DMS79 (cell line): ENCODE results near the gene DNASE1L3.
"Not testable (repeated sequence)": the region's sequence is repeated elsewhere in the genome, so short reads cannot be mapped to it uniquely, and the experiment has no call there.

Source experiments
- DNase-seq: peaks from one replicate; lab custom pipeline; 2025; lab: John Stamatoyannopoulos, UW

DNASE1L3 gene

DNA sequence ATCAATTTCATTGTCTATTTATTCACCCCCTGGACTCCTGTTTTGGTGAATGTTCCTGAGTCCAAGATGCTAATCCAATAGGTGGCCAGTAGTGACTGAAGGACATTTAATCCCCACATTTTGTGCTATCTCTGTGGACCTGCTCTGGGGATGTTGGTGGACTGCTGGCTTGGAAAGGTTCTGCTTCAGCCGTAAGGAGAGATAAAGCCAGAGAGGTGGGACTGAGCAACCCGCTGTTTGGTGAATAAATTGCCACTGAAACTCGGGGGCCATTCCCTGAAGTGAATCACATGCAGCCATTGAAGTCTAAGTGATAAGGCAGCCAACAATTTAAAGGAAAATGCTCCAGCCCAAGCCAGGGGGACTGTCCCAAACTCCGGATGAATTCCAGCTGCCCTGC, 25.2 kb upstream of the DNASE1L3 start:
- no peak for DNase-seq

DNA sequence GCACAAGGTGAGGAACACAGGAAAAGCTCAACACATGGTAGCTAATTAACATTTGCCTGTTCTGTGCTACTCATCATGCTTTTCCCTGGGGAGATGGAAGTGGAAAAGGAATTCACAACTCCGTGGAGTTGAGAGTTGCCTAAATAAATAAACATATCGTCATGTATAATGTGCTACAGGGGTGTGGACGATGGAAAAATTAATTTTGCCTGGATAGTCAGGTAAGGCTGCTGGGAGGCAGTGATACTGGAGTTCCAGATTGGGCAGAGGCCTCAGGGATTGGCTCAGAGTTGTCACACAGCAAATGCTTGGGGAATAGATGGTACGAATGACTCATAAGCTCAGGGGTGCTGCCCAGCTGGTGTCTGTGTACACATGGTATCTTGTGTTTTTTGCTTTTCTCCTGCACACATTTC, 23.8 kb upstream of the DNASE1L3 start:
- DNase-seq = no peak

DNA sequence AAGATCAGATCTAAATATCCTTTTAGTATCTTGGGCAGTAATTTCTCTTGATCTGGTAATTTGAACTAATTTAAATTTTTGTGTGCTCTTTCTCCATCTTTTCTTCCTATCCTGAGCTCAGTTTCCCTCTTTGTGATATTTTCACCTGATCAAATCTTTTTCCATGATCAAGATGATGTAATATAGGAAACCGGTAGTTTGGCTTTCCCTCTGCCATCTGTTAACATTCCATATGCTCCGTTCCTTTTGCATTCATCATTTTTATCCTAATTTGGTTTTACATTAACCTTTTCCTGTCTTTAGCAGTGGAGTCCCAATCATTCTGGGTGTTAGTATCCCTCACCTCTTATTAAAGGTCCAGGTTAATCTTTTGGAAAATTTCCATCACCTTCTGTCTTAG, 20.9 kb upstream of the DNASE1L3 start:
- no peak for DNase-seq

DNA sequence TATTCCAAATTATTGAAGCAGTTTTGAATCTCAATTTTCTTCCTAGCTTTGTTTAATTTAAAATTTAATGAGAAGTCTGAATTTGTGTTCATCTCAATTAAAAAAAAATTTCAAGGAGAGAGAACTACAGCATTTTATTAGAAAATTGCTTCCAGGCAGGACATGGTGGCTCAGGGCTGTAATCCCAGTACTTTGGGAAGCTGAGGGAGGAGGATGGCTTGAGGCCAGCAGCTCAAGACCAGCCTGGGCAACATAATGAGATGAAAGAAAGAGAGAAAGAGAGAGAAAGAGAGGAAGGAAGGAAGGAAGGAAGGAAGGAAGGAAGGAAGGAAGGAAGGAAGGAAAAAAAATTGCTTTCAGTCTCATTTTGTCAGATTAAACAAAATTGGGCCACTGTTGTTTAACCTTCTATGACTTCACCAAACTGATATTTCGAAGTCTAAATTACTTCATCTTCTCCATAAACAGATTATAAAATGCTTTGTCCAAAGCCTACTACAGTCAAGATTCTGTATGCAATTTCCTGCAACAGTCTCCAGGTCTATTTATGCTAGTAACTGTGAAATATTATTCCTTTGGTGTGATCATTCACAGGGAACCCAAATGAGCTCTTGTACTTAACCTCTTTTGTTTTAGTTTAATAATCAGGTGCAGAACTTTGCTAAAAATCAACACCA, 20.2 kb upstream of the DNASE1L3 start:
- DNase-seq = no peak

DNA sequence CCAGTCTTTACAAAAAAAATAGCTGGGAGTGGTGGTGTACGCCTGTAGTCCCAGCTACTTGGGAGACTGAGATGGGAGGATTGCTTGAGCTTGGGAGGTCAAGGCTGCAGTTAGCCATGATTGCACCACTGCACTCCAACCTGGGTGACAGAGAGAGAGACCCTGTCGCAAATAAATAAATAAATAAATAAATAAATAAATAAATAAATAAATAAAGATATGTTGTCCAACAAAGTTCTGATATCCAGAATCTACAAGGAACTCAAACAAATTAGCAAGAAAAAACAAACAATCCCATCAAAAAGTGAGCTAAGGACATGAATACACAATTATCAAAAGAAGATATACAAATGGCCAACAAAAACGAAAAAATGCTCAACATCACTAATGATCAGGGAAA, 17.2 kb upstream of the DNASE1L3 start:
- not testable (repeated sequence) for DNase-seq

DNA sequence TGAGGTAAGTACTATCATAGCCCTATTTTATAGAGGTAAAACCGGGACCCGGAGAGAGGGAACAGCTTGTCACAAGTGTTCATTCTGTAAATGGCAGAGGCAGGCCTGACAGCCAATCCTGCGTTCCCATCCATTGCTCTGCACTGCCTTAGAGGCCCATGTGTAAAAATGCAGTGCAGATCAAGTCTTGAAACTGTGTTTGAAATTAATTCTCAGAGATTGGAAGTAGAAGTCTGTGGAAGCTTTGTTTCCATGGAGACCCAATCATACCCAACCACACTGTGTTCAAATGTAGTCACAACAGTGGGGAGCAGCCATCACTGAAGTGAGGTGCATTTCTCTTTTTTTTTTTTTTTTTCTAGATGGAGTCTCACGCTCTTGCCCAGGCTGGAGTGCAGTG, 13.1 kb upstream of the DNASE1L3 start:
- DNase-seq = no peak

DNA sequence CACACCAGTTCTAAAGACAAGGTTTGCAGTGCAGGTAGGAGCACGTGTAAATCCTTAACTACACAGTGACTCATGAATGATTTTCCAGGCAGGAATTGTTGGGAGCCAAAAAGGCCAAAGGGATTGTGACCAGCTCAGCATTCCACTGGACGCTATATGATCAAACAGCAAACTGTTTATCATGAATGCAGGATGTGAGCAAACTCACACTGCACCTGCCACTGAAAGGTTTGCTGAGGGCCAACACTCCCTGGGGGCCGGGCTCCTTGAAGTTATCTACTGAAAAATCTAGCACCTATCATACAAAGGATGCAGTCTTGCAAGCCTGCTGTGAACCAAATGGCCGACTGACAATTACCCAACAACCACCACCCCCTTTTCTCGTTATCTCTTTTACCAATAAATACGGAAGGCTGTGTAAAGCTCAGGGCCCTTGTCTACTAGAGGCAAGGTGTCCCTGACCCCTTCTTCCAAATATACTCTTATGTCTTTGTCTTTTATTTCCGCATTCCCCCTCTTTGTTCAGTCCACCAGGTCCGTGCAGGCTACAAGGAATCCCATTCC, 11.5 kb upstream of the DNASE1L3 start:
- no peak for DNase-seq

DNA sequence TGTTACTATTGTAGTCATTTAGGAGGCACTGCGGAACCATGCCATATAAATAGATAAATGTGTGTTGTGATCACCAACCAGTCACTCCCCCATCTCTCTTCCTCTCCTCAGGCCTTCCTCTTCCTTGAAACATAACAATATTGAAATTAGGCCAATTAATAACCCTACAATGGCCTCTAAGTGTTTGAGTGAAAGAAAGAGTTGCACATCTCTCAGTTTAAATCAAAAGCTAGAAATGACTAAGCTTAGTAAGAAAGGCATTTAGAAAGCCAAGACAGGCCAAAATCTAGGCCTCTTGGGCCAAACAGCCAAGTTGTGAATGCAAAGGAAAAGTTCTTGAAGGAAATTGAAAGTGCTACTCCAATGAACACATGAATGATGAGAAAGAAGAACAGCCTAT, 8.1 kb upstream of the DNASE1L3 start:
- DNase-seq = no peak

DNA sequence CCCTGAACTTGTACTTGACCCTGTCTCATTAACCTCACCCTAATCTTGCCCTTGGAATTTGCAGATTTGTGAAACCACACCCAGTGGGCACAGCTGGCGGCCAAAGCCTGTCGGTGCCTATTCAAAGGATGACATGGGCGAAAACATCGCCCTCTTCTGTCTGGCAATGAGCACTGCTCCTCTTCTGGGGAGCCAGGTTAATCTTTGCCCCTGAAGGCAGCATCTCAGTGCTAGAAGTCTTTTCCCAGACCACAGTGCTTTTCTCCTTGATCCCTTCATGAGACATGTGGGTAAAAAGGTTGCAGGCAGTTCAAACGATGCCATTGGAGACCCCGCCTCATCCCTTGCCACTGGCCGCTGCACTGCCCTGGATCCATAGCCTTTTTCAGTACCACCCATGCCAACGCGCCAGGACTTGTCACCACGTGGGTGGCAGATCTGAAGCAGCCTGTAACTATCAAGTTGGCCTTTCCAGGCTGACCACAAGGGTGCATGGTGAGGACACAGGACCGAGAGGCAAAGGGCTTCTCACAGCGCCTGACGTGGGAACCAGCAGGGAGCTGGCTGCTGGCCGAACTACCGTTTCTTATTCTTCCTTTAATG, 6.5 kb upstream of the DNASE1L3 start:
- no peak for DNase-seq

DNA sequence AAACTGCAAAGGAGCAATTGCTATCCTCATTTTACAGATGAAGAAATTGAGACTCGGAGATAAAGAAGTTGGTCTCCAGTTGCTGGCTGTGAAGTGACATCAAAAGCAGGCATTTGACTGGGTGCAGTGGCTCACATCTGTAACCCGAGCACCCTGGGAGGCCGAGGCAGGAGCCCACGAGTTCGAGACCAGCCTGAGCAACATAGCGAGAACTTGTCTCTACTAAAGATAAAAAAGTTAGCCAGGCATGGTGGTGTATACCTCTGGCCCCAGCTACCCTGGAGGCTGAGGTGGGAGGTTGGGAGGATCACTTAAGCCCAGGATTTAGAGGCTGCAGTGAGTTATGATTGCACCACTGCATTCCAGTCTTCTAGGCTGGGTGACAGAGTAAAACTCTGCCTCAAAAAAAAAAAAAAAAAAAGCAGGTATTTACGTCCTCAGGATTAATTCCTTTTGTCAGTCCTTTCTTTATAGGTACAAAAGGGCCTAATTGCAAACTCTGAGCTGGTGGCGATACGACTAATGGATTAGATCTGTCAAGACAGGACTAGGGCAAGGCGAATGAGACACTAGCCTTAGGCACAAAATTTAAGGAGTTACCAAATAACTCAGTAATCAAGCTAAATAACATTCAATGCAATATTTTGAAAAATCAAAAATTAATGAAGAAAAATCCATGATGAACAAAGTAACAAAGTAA, 5.9 kb upstream of the DNASE1L3 start:
- no peak for DNase-seq

DNA sequence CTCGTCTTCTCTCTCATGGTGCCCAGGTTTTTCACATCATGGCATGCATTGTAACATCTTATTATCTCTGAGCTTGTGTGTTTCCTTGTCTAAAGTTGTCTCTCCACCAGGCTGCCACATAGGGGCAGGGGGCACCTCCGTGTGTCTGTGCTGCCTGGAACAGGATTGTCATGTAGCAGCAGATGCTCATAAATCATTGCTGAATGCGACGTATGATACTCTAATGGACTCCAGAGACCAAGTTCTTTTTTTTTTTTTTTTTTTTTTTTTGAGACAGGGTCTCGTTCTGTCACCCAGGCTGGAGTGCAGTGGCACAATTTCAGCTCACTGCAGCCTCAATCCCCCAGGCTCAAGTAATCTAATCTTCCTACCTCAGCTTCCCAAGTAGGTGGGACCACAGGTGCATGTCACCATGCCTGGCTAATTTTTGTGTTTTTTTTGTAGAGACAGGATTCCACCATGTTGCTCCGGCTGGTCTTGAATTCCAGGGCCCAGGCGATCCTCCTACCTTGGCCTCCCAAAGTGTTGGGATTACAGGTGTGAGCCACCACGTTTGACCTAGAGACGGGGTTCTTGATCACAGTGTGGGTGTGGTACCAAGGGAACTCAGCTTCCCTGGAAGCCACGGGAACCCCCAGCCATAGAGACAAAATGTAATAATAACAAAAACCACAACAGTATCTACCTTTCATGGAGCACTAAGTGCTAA, 4.7 kb upstream of the DNASE1L3 start:
- DNase-seq = no peak

DNA sequence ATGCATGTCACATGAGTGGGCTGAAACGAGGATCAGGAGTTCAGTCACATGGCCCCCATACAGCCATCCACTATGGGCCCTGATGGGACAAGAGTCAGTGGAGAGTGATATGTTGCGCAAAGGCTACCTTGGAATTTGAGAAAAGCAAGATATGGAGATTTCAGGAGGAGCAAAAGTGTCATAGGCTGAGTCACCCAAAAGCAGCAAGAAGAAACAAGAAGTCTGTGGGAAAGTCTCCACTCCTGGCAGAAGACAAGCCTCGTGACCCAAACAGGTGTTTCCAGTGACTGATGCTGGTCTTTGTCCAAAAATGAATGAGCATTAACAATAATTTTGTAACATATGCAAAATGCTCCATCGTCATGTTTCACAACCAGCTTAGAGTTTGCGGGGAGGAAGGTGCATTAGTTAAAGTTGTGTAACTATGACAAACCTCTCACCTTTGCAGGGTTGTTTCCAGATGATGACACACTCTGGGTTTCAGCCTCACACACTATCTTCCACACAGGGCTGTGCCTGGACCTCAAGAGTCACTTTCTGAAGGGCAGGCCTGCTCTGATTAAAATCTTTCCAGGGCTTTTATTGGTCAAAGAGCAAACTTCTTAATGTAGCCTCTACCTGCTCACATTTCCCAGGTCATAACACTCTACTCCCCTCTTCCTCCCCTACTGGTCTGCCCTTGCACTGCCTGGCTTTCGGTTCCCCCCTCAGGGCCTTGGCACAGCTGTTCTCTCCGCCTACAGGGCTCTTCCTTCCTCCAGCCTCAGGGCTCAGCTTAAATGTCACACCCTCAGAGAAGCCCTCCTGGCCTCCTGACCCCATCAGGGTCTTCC, 3.9 kb upstream of the DNASE1L3 start:
- no peak for DNase-seq

DNA sequence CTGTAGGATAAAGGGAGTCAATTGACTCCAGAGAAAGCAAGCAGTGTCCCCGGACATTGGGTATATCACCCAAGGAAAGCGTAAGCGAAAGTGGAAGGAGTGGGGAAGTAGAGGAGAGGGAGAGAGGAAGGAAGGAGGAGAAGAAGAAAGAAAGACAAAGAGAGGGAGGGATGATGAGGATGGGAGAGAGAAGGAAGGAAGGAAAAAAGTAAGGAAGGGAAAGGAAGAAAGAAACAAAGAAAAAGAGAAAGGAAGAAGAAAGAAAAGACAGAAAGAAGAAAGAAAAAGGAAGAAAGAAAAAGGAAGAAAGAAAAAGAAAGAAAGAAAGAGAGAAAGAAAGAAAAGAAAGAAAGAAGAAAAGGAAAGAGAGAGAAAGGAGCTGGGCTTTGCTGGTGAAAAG, 839 bp downstream of the DNASE1L3 start:
- no peak for DNase-seq

DNA sequence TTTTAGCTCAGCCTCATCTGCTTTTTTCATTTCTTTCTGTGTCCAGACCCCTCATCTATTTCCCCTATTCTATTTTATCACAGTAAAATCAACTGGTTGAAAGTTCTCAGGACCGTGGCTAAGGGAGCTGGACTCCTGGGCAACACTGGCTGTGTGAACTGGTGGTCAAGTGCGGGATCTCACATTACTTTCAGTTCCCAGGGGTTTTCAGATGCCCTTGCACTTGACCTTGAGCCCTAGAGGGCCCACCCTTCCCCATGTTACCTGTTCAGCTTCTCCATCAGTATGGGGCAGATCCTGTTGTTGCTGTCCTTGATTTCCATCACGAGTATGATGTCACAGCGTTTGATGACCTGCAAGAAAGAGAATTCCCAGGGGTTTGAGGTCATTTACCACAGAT, 2.8 kb downstream of the DNASE1L3 start:
- DNase-seq = no peak

DNA sequence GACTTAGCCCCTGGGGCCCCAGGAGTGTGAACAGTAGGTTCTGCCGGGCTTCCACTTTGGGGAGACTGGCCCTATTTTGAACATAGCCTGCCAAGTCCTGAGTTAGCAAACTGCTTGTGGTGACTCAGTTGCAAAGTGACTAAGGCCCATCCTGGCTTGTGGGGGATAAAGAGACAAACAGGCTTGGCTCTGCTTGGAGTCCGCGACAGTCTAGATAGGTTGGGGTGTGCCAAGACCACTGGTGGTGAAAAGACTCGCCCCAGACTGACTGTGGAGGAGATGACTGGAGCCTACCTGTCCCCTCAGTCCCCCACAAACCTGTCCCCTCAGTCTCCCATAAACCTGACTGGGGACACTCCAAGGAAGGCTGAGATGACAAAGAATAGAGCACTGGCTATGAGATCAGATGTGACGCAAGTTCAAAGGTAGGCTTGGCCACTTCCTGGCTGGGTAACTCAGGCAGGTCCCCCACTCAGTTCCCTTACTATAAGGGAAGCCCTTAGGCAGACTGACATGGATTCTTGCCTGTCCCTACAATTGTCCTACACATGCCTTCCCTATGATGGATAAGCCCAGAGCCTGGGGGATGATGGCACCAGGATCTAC, 4.3 kb downstream of the DNASE1L3 start:
- no peak for DNase-seq

DNA sequence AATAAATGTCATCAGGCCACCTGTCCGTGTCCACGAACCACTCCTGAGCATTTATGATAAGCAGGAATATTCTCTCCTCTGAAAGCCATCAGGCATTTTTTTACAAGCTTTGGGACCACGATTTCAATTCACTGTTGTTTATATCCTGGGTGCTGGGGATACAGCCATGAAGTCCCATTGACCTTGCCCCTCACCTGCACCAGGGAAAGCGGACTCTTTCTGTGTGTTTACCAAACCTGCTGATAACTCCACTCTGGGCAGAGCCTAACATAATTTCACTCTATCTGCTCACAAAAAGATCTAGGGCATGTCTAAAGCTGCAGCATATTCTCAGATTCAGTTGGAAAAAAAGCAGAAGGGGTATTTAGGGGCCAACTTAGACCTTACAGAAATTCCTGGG, 4.8 kb downstream of the DNASE1L3 start:
- DNase-seq = no peak

DNA sequence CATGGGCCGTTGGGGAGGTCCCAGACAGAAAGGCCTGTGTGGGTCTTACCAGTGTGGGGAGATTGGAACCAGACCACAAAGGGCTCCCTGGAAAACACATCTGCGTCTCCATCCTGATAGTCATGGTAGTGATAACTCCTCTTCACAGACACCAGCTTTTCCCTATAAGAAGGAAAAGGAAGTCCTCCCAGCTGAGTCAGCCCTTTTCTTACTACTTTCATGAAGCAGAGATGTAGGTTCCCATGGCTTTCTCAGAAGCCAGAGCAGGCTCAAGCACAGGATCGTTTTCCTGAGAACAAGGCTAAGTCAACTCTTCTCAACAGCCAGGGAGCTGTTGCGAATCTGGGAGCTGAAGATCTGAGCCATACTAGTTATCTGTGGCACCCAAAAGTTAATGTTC, 6.1 kb downstream of the DNASE1L3 start:
- no peak for DNase-seq

DNA sequence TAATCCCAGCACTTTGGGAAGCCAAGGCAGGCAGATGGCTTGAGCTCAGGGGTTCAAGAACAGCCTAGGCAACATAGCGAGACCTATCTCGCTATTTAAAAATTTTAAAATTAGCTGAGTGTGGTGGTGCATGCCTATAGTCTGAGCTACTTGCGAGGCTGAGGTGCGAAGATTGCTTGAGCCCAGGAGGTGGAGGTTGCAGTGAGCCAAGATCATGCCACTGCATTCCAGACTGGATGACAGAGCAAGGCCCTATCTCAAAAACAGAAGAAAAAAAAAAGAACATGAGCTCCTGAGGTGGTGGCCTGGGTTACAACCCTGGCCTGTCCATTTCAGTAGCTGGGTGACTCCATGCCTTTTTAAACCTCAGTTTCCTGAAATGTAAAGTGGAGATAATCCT, 7.2 kb downstream of the DNASE1L3 start:
- no peak for DNase-seq

DNA sequence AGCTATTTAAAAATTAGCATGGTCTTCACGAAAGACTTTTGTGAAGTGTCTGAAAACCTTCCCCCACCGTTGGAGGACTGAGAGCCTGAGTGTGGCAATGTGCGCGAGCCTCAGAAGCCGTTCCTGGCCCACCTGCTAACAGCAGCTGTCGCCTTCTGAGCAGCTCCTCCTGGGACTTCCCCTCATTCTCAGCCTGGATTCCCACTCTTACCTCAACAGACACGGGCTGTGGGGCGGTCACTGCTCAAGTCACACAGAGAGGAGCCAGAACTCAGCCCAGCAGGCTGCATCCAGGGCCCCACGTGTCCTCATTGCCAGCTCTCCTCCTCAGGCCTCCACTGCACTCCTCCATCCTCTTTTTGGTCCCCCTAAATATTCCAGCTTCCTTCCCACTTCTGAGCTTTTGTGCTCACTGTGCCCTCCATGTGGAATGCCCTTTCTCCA, 7.8 kb downstream of the DNASE1L3 start:
- no peak for DNase-seq

DNA sequence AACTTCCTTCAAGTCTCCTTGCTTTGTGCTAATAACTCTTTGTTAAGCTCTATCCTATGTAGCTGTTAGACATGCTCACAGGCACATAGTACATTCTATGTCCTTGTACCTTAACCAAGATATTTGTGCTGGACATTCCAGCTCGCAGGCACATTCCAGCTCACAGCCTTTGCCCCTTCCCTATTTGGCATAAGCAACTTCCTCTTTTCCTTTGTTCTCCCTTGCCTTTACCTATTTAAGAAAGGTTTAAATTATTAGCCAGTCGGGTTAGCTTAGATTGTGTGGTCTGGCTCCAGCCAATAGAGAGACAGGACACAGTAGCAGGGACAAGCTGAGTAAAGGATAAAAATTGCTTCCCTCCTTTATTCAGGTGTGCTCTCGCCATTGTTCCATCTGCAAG, 9.3 kb downstream of the DNASE1L3 start:
- not testable (repeated sequence) for DNase-seq

DNA sequence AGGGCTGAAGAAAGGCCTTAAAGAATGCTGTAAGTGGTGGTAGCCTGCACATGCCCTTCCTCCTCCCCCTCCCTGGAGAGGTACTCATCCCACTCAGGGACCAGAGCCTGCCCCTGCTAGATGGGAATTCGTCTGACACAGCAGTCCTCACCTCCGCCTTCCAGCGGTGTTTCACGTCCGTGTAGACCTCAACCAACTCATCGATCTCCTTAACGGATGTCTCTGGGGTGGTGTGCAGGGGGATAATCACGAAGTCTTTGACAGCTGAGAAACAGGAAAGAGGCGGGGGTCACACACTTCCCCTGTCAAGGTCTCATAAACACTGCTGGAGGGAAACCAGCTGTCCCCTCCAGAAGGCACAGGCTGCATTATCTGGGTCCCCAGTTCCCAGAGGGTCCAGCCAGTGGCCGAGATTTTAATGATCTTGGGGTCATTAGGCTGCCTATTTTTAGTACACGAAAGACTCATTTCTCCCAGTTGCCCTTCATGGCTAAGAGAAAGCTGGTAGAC, 9.9 kb downstream of the DNASE1L3 start:
- DNase-seq = no peak
